PC-3 (cell line): ENCODE measurements around the gene S100PBP. TPM values are rescaled to one million over a fixed set of nuclear protein-coding genes. Genes with fewer than 3 reads are reported as not detected.

Experiments used
- ATAC-seq: fragments of 200-7000 bp; cut with Tn5 transposase; 2 replicates; pipeline ENCODE4 v1.9.1; 2020; ENCODE audit warnings: mild to moderate bottlenecking, moderate library complexity
- BruUV-seq: library from RNA; stranded (reverse); fragments of 400-500 nt; replicated peaks from 2 replicates; lab custom pipeline; 2021; lab: Mats Ljungman, UMichigan
- CTCF ChIA-PET: fragments of 300-600 bp; sonication (Branson Sonifier 250); formaldehyde crosslinking; loops from one replicate; lab custom pipeline; 2022; ENCODE audit warnings: antibody characterized with exemption; lab: Charles Lee
- POLR2A ChIA-PET: fragments of 300-600 bp; sonication (Branson Sonifier 250); formaldehyde crosslinking; loops from one replicate; lab custom pipeline; 2022; ENCODE audit warnings: antibody characterized with exemption; ENCODE audit not compliant: unreplicated experiment; lab: Charles Lee
- DNase-seq: peaks from one replicate; pipeline ENCODE4 v3.0.0-alpha.2; 2015
- H2AFZ ChIP-seq: fragments of 300-600 bp; sonication (generic); 2 replicates; pipeline ENCODE4 v1.6.0; 2016; ENCODE audit warnings: antibody characterized with exemption, low read length
- H3F3A ChIP-seq: fragments of 300-600 bp; sonication (generic); one replicate; pipeline ENCODE4 v1.6.0; 2017; ENCODE audit warnings: antibody characterized with exemption, low read length, control low read depth, mild to moderate bottlenecking; ENCODE audit not compliant: unreplicated experiment
- H3K27ac ChIP-seq: fragments of 300-600 bp; sonication (generic); 2 replicates; pipeline ENCODE4 v1.5.1; 2016; ENCODE audit warnings: mild to moderate bottlenecking, low read length
- H3K27me3 ChIP-seq: fragments of 300-600 bp; sonication (generic); 2 replicates; pipeline ENCODE4 v1.6.1; 2016; ENCODE audit warnings: low read length, mixed read lengths
- H3K36me3 ChIP-seq: fragments of 300-600 bp; sonication (generic); 2 replicates; pipeline ENCODE4 v1.6.1; 2016; ENCODE audit warnings: low read depth, mixed run types, low read length, mixed read lengths
- H3K4me1 ChIP-seq: fragments of 300-600 bp; sonication (generic); 2 replicates; pipeline ENCODE4 v1.5.1; 2016; ENCODE audit warnings: low read length; ENCODE audit not compliant: insufficient read depth
- H3K4me2 ChIP-seq: fragments of 300-600 bp; sonication (generic); 2 replicates; pipeline ENCODE4 v1.6.0; 2016; ENCODE audit warnings: low read length
- H3K4me3 ChIP-seq: fragments of 300-600 bp; sonication (generic); 2 replicates; pipeline ENCODE4 v1.5.1; 2016; ENCODE audit warnings: mild to moderate bottlenecking, low read length, mixed read lengths
- H3K79me2 ChIP-seq: fragments of 300-600 bp; sonication (generic); 2 replicates; pipeline ENCODE4 v1.6.1; 2017; ENCODE audit warnings: low read length, mixed read lengths
- H3K9ac ChIP-seq: fragments of 300-600 bp; sonication (generic); 2 replicates; pipeline ENCODE4 v1.6.0; 2016; ENCODE audit warnings: mild to moderate bottlenecking, low read length
- H3K9me2 ChIP-seq: fragments of 300-600 bp; sonication (generic); replicated peaks from 2 replicates; pipeline ENCODE4 v1.6.1; 2016; ENCODE audit warnings: mixed run types, low read length, mixed read lengths
- H3K9me3 ChIP-seq: fragments of 300-600 bp; sonication (generic); 2 replicates; pipeline ENCODE4 v1.6.1; 2016; ENCODE audit warnings: low read length, mixed read lengths
- H4K20me1 ChIP-seq: fragments of 300-600 bp; sonication (generic); 2 replicates; pipeline ENCODE4 v1.6.1; 2016; ENCODE audit warnings: low read length, mixed read lengths
- EZH2 ChIP-seq: fragments of 300-600 bp; sonication (generic); IDR thresholded peaks from one replicate; pipeline ENCODE4 v1.6.1; 2017; ENCODE audit warnings: antibody characterized with exemption, mild to moderate bottlenecking, low read length; ENCODE audit not compliant: unreplicated experiment
- EZH2phosphoT487 ChIP-seq: fragments of 300-600 bp; sonication (generic); IDR thresholded peaks from 2 replicates; pipeline ENCODE4 v1.6.1; 2018; ENCODE audit warnings: mild to moderate bottlenecking, antibody characterized with exemption, low read length, borderline replicate concordance
- intact Hi-C: fragments of 100-400 bp; cut with micrococcal nuclease; formaldehyde crosslinking; loops from 2 replicates; pipeline ENCODE4 v1.9.0; 2023
- total RNA-seq: library from RNA; depleted of rRNA; stranded (reverse); fragments of >200 nt; gene quantifications from 2 replicates; pipeline ENCODE4 v1.2.3, GENCODE V29; 2014
- TF ChIP-seq, protein P1 (sequence below): fragments of 300-600 bp; sonication (generic); conservative IDR thresholded peaks from 2 replicates; pipeline ENCODE4 v1.5.1; 2017; ENCODE audit warnings: antibody characterized with exemption, low read depth, mild to moderate bottlenecking, low read length

S100PBP gene
- total RNA-seq, 1 experiment from 2014 or later = 13.2 TPM

DNA sequence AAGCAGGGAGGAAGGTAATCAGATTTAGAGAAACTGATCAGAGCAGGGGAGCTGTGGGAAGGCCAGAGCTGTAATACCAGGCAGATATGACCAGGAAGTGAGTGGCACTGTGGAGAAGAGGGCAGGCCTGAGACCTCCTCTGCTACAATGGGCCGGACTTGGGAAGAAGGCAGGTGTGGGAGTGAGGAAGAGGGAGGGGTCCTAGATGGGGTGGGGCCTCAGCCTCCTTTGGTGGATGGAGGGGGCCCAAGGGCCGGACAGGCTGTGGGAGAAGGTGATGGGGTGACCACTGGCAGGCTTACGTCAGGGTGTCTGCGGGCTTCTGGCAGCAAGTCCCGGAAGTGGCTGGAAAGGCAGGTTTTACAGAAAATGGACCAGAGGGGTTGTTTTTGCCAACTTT lies 63.8 kb downstream of the S100PBP start:
- no peak overlapping the region for H3K4me3 ChIP-seq
- TF ChIP-seq, protein P1, sequence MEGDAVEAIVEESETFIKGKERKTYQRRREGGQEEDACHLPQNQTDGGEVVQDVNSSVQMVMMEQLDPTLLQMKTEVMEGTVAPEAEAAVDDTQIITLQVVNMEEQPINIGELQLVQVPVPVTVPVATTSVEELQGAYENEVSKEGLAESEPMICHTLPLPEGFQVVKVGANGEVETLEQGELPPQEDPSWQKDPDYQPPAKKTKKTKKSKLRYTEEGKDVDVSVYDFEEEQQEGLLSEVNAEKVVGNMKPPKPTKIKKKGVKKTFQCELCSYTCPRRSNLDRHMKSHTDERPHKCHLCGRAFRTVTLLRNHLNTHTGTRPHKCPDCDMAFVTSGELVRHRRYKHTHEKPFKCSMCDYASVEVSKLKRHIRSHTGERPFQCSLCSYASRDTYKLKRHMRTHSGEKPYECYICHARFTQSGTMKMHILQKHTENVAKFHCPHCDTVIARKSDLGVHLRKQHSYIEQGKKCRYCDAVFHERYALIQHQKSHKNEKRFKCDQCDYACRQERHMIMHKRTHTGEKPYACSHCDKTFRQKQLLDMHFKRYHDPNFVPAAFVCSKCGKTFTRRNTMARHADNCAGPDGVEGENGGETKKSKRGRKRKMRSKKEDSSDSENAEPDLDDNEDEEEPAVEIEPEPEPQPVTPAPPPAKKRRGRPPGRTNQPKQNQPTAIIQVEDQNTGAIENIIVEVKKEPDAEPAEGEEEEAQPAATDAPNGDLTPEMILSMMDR = no peak
- TF ChIP-seq EZH2phosphoT487 (no peak), EZH2 (no peak)
- BruUV-seq = no TSS peak
- intact Hi-C loops = no loop called here
- H4K20me1 ChIP-seq = no peaks in the 10 kb centered on the region
- H2AFZ ChIP-seq = no peak overlapping the region
- H3K79me2 ChIP-seq = no peaks in the 10 kb centered on the region
- H3K4me1 ChIP-seq = no peaks in the 10 kb centered on the region
- no peak overlapping the region for H3K27ac ChIP-seq
- H3K9ac ChIP-seq = no peak overlapping the region
- no peak for DNase-seq
- H3K36me3 ChIP-seq = no peaks in the 10 kb centered on the region
- no peaks in the 10 kb centered on the region for H3K9me3 ChIP-seq
- H3K9me2 ChIP-seq = no peaks in the 10 kb centered on the region
- H3F3A ChIP-seq = no peaks in the 10 kb centered on the region
- no peaks in the 10 kb centered on the region for H3K27me3 ChIP-seq
- ChIA-PET POLR2A (no interaction called here), CTCF (interaction anchor here (0.5 to 0.9 kb wide), 2 partner anchors 126 to 176 kb away, joined by 3 to 4 read pairs; no protein-coding TSS in a partner anchor)
- H3K4me2 ChIP-seq = no peak overlapping the region
- ATAC-seq = no peak

DNA sequence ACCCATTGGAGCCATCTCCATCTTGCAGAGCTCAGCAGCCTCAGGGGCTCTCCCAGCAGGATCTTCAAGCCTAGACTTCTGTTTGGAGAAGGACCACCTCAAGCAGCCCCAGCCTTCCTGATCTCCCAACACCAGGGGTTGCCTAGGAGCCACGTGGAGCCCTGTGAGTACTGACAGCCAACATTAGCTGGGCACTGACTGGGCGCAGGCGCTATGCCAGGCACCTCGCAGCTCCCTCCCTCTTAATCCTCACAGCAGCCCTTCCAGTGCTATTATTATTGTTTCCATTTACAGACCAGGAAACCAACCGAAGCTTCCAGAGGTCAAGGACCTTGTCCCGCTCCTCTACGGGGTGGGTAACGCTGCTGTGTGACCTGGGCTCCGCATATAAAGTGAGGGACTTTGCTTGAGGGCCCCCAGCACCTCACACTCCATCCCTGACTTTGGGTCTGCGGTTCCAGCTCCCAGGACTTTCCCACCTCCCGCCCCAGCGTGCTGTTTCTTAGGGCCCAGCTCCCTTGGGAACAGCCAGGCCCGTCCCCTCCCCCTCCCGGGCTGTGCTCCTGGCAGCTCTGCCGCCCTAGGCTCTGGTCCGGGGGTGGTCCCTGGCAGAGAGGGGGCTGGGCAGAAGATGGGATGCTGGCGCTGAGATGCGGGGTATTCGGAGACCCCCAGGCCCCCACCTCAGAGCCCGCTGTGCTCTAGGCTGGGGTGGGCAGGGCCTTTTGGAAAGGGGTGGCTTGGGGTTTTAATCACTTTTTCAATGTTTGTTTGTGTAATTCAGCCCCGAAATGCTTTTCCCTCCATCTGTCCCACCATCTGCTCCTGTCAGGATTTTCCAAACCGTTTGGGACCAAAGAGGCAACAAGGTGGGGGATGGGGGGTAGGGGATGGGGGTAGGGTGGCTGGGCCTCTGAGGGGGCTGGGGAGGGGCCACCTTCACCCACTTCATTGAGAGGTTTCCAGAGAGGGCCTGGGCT lies 64.7 kb downstream of the S100PBP start:
- no peaks in the 10 kb centered on the region for H3K79me2 ChIP-seq
- no TSS peak for BruUV-seq
- no peak for DNase-seq
- H3K27me3 ChIP-seq = no peaks in the 10 kb centered on the region
- H3K9ac ChIP-seq = no peak overlapping the region
- H3K9me2 ChIP-seq = no peaks in the 10 kb centered on the region
- POLR2A ChIA-PET = interaction anchor here (0.7 kb wide), 1 partner anchor 132 kb away, joined by 3 read pairs; no protein-coding TSS in a partner anchor
- ATAC-seq = no peak
- H3K36me3 ChIP-seq = no peaks in the 10 kb centered on the region
- no peak overlapping the region for H3K4me2 ChIP-seq
- no peaks in the 10 kb centered on the region for H4K20me1 ChIP-seq
- TF ChIP-seq, protein P1 = no peak
- TF ChIP-seq EZH2phosphoT487 = no peak
- TF ChIP-seq EZH2 = no peak
- H3K9me3 ChIP-seq = no peaks in the 10 kb centered on the region
- intact Hi-C loops = no loop called here
- no peak overlapping the region for H3K27ac ChIP-seq
- no peak overlapping the region for H2AFZ ChIP-seq
- H3F3A ChIP-seq = no peaks in the 10 kb centered on the region
- CTCF ChIA-PET = no interaction called here
- no peaks in the 10 kb centered on the region for H3K4me1 ChIP-seq
- no peak overlapping the region for H3K4me3 ChIP-seq
